Measurements from ENCODE around the gene ANKRD18B.
A peak's percentile ranks its signal among the peaks of the same experiment; 100 is the strongest.
"Not testable (repeated sequence)": the region's sequence is repeated elsewhere in the genome, so short reads cannot be mapped to it uniquely, and the experiment has no call there.

The ANKRD18B gene

GRCh38 chr9:33523397-33524305 is at the start of gene ANKRD18B:
ANKRD18B (plus strand) TSS chr9:33524251; CDS start chr9:33524490, 239 bp downstream.
- not testable (repeated sequence) for H3K9me3 Mint-ChIP-seq; H3K27ac Mint-ChIP-seq (ENCODE audit: low read depth); H3K36me3 Mint-ChIP-seq (ENCODE audit: insufficient read depth); H3K4me1 Mint-ChIP-seq
- peak within 1 kb of the TSS; percentile 77 for H3K4me3 Mint-ChIP-seq
- H3K27me3 Mint-ChIP-seq, result peaks cover 72% of the 10 kb centered on the region
- ATAC-seq (replicated peaks; ENCODE audit: extremely low read depth, poor library complexity, severe bottlenecking) (peak; percentile 93), DNase-seq (ENCODE audit: low spot score in 2 of 2) (peak; percentile 17 to 18)

GRCh38 chr9:33475357-33475756 is 48.7 kb upstream of the ANKRD18B start:
- H3K4me1 Mint-ChIP-seq, result peaks cover 19% of the 10 kb centered on the region
- no peak overlapping the region for H3K27ac Mint-ChIP-seq (ENCODE audit: low read depth)
- no peaks in the 10 kb centered on the region for H3K9me3 Mint-ChIP-seq
- no peaks in the 10 kb centered on the region for H3K27me3 Mint-ChIP-seq
- H3K4me3 Mint-ChIP-seq, result no peak overlapping the region
- DNase-seq (ENCODE audit: low spot score in 2 of 2), result no peak
- no peak for ATAC-seq (replicated peaks; ENCODE audit: extremely low read depth, poor library complexity, severe bottlenecking)
- H3K36me3 Mint-ChIP-seq (ENCODE audit: insufficient read depth), result peaks cover 22% of the 10 kb centered on the region

GRCh38 chr9:33476503-33476902 is 47.5 kb upstream of the ANKRD18B start:
- Mint-ChIP-seq H3K4me1 (peaks cover 14% of the 10 kb centered on the region), H3K9me3 (no peaks in the 10 kb centered on the region), H3K4me3 (no peak overlapping the region), H3K27ac (ENCODE audit: low read depth) (no peak overlapping the region), H3K27me3 (no peaks in the 10 kb centered on the region), H3K36me3 (ENCODE audit: insufficient read depth) (peaks cover 17% of the 10 kb centered on the region)
- ATAC-seq (replicated peaks; ENCODE audit: extremely low read depth, poor library complexity, severe bottlenecking) (no peak), DNase-seq (ENCODE audit: low spot score in 2 of 2) (no peak)

GRCh38 chr9:33480106-33480505 is 43.9 kb upstream of the ANKRD18B start:
- no peaks in the 10 kb centered on the region for H3K9me3 Mint-ChIP-seq
- no peak overlapping the region for H3K4me3 Mint-ChIP-seq
- no peak for ATAC-seq (replicated peaks; ENCODE audit: extremely low read depth, poor library complexity, severe bottlenecking)
- no peaks in the 10 kb centered on the region for H3K27me3 Mint-ChIP-seq
- H3K4me1 Mint-ChIP-seq, result no peaks in the 10 kb centered on the region
- no peak overlapping the region for H3K27ac Mint-ChIP-seq (ENCODE audit: low read depth)
- peaks cover 1% of the 10 kb centered on the region for H3K36me3 Mint-ChIP-seq (ENCODE audit: insufficient read depth)
- no peak for DNase-seq (ENCODE audit: low spot score in 2 of 2)

GRCh38 chr9:33480976-33481375 is 43.1 kb upstream of the ANKRD18B start:
- no peaks in the 10 kb centered on the region for H3K27me3 Mint-ChIP-seq
- H3K36me3 Mint-ChIP-seq (ENCODE audit: insufficient read depth), result peaks cover 1% of the 10 kb centered on the region
- no peak for DNase-seq (ENCODE audit: low spot score in 2 of 2)
- no peak for ATAC-seq (replicated peaks; ENCODE audit: extremely low read depth, poor library complexity, severe bottlenecking)
- H3K9me3 Mint-ChIP-seq, result no peaks in the 10 kb centered on the region
- no peaks in the 10 kb centered on the region for H3K4me1 Mint-ChIP-seq
- no peak overlapping the region for H3K27ac Mint-ChIP-seq (ENCODE audit: low read depth)
- H3K4me3 Mint-ChIP-seq, result no peak overlapping the region

- DNase-seq (ENCODE audit: low spot score in 2 of 2); H3K27ac Mint-ChIP-seq (ENCODE audit: low read depth); H3K27me3 Mint-ChIP-seq; ATAC-seq (replicated peaks; ENCODE audit: extremely low read depth, poor library complexity, severe bottlenecking); H3K9me3 Mint-ChIP-seq; H3K4me3 Mint-ChIP-seq; H3K36me3 Mint-ChIP-seq (ENCODE audit: insufficient read depth); H3K4me1 Mint-ChIP-seq: not testable (repeated sequence)
These were observed 38.7 kb upstream of the ANKRD18B start for GRCh38 chr9:33485312-33485711.

- Mint-ChIP-seq H3K9me3 (no peaks in the 10 kb centered on the region), H3K36me3 (ENCODE audit: insufficient read depth) (no peaks in the 10 kb centered on the region), H3K27ac (ENCODE audit: low read depth) (no peak overlapping the region), H3K4me3 (no peak overlapping the region), H3K4me1 (peaks cover 8% of the 10 kb centered on the region), H3K27me3 (no peaks in the 10 kb centered on the region)
- DNase-seq (ENCODE audit: low spot score in 2 of 2), result no peak
- ATAC-seq (replicated peaks; ENCODE audit: extremely low read depth, poor library complexity, severe bottlenecking), result no peak
These were observed 35.0 kb upstream of the ANKRD18B start for GRCh38 chr9:33489066-33489465.

GRCh38 chr9:33493819-33494218 is 30.2 kb upstream of the ANKRD18B start:
- H3K27ac Mint-ChIP-seq (ENCODE audit: low read depth); H3K4me1 Mint-ChIP-seq; ATAC-seq (replicated peaks; ENCODE audit: extremely low read depth, poor library complexity, severe bottlenecking); H3K9me3 Mint-ChIP-seq; H3K36me3 Mint-ChIP-seq (ENCODE audit: insufficient read depth); H3K27me3 Mint-ChIP-seq; DNase-seq (ENCODE audit: low spot score in 2 of 2); H3K4me3 Mint-ChIP-seq: not testable (repeated sequence)

- no peak for ATAC-seq (replicated peaks; ENCODE audit: extremely low read depth, poor library complexity, severe bottlenecking)
- Mint-ChIP-seq H3K27ac (ENCODE audit: low read depth) (no peak overlapping the region), H3K36me3 (ENCODE audit: insufficient read depth) (no peaks in the 10 kb centered on the region), H3K27me3 (no peaks in the 10 kb centered on the region), H3K9me3 (no peaks in the 10 kb centered on the region), H3K4me3 (no peak overlapping the region), H3K4me1 (no peaks in the 10 kb centered on the region)
- no peak for DNase-seq (ENCODE audit: low spot score in 2 of 2)
These were observed 25.7 kb upstream of the ANKRD18B start for GRCh38 chr9:33498387-33498786.

GRCh38 chr9:33506626-33507370 is 17.3 kb upstream of the ANKRD18B start:
- ATAC-seq (replicated peaks; ENCODE audit: extremely low read depth, poor library complexity, severe bottlenecking) (no peak), DNase-seq (ENCODE audit: low spot score in 2 of 2) (no peak)
- no peak overlapping the region for H3K27ac Mint-ChIP-seq (ENCODE audit: low read depth)
- H3K27me3 Mint-ChIP-seq, result peaks cover 7% of the 10 kb centered on the region
- no peak overlapping the region for H3K4me3 Mint-ChIP-seq
- peaks cover 4% of the 10 kb centered on the region for H3K4me1 Mint-ChIP-seq
- no peaks in the 10 kb centered on the region for H3K9me3 Mint-ChIP-seq
- peaks cover 3% of the 10 kb centered on the region for H3K36me3 Mint-ChIP-seq (ENCODE audit: insufficient read depth)

- H3K27ac Mint-ChIP-seq (ENCODE audit: low read depth), result peak overlapping the region; percentile 96
- peaks cover 7% of the 10 kb centered on the region for H3K27me3 Mint-ChIP-seq
- ATAC-seq (replicated peaks; ENCODE audit: extremely low read depth, poor library complexity, severe bottlenecking), result peak; percentile 64
These were observed 13.5 kb upstream of the ANKRD18B start for GRCh38 chr9:33510262-33511183.

GRCh38 chr9:33511184-33511517 is 12.9 kb upstream of the ANKRD18B start:
- not testable (repeated sequence) for ATAC-seq (replicated peaks; ENCODE audit: extremely low read depth, poor library complexity, severe bottlenecking); H3K9me3 Mint-ChIP-seq; DNase-seq (ENCODE audit: low spot score in 2 of 2); H3K36me3 Mint-ChIP-seq (ENCODE audit: insufficient read depth); H3K4me1 Mint-ChIP-seq; H3K27me3 Mint-ChIP-seq
- H3K4me3 Mint-ChIP-seq, result peak overlapping the region; percentile 93
- peak overlapping the region; percentile 96 for H3K27ac Mint-ChIP-seq (ENCODE audit: low read depth)

More at GRCh38 chr9:33510262-33511183, 13.5 kb upstream of the ANKRD18B start:
- H3K9me3 Mint-ChIP-seq, result no peaks in the 10 kb centered on the region
- peaks cover 3% of the 10 kb centered on the region for H3K36me3 Mint-ChIP-seq (ENCODE audit: insufficient read depth)
- peak overlapping the region; percentile 93 for H3K4me3 Mint-ChIP-seq
- DNase-seq (ENCODE audit: low spot score in 2 of 2), result peak in 1 of 2 donors; percentile 11
- peaks cover 4% of the 10 kb centered on the region for H3K4me1 Mint-ChIP-seq

Data from central memory CD8-positive, alpha-beta T cell (primary cell).